MV-4-11 (cell line): Measurements from ENCODE around the gene FOXO3B.
"Not testable (repeated sequence)": the region's sequence is repeated elsewhere in the genome, so short reads cannot be mapped to it uniquely, and the experiment has no call there.

Experiments
- DNase-seq: peaks from one replicate; lab custom pipeline; 2025; lab: John Stamatoyannopoulos, UW

Gene FOXO3B

GRCh38 chr17:18650094-18650493 lies 32.0 kb downstream of the FOXO3B start:
- DNase-seq: not testable (repeated sequence)

- not testable (repeated sequence) for DNase-seq
Measured at GRCh38 chr17:18644291-18644690, 37.8 kb downstream of the FOXO3B start, which contains the start of gene TBC1D28. TBC1D28 (minus strand) TSS chr17:18644391; CDS start chr17:18641352, 3,039 bp downstream.

- not testable (repeated sequence) for DNase-seq
Measured at GRCh38 chr17:18643124-18643523, 39.0 kb downstream of the FOXO3B start.

- not testable (repeated sequence) for DNase-seq
Measured at GRCh38 chr17:18638357-18638756, 43.8 kb downstream of the FOXO3B start.

GRCh38 chr17:18636237-18636636 lies 45.9 kb downstream of the FOXO3B start:
- not testable (repeated sequence) for DNase-seq

- peak; percentile 55 for DNase-seq
Measured at GRCh38 chr17:18635773-18636172, 46.3 kb downstream of the FOXO3B start.

DNA sequence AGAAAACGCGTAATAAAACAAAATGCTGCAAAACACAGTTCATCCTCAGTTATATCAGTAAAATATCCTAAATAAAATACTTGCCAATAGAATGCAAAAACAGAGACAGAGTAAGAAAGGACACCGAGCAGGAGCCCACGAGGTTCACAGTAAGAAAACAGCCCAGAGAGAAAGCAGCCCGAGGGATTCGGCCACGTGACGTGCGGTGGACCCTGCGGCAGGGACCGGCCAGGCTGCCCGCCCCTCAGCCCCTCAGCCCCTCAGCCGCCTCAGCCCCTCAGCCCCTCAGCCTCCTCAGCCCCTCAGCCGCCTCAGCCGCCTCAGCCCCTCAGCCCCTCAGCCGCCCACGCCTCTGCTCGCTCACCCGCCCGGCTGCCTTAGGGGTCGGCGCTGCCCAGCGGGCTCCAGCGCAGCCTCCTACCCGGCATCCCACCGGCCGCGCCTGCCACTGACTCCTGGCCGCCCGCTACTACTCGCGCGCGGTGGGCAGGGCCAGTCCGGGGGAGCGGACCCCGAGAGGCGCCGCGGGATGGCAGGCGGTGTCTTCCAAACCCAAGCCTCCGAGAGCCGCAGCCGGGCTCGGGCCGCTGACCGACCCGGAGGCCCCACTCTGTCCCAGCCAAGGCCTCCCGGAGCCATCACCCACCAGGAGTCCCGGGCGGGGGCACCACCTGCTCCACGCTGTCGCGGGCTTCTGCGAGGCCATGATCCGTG lies 47.4 kb downstream of the FOXO3B start:
- not testable (repeated sequence) for DNase-seq
